Psoas muscle (tissue), 8 donors: ENCODE results near the gene NR2C1. TPM values are rescaled to one million over a fixed set of nuclear protein-coding genes. Genes with fewer than 3 reads are reported as not detected.

Source experiments
- ATAC-seq, 4 donors: fragments of 200-7000 bp; cut with Tn5 transposase; one replicate each; pipeline ENCODE4 v1.9.1; 2020; ENCODE audit warnings: moderate library complexity in 3 of 4, mild to moderate bottlenecking in 2 of 4
- DNase-seq, 2 donors: peaks; one replicate each; pipeline ENCODE4 v3.0.0-alpha.2; 2020
- H3K27ac ChIP-seq: fragments of 200-600 bp; one replicate; pipeline ENCODE4 v1.8.0; 2022
- H3K27me3 ChIP-seq, 3 donors: fragments of 200-600 bp in 1 of 3; one replicate each; pipeline versions ENCODE4 v1.6.1 to v1.8.0; 2013 to 2022; ENCODE audit warnings: low read length in 2 of 3, mild to moderate bottlenecking in 2 of 3, moderate library complexity in 1 of 3; ENCODE audit not compliant: insufficient read depth in 3 of 3
- H3K36me3 ChIP-seq, 2 donors: fragments of 200-600 bp in 1 of 2; one replicate each; pipeline versions ENCODE4 v1.6.1 to v1.8.0; 2013 to 2022; ENCODE audit warnings: low read depth in 1 of 2, mild to moderate bottlenecking in 1 of 2, moderate library complexity in 1 of 2; ENCODE audit not compliant: insufficient read depth in 1 of 2
- H3K4me1 ChIP-seq: fragments of 200-600 bp; one replicate; pipeline ENCODE4 v1.8.0; 2022
- H3K4me3 ChIP-seq: fragments of 200-600 bp; one replicate; pipeline ENCODE4 v1.8.0; 2022; ENCODE audit warnings: mild to moderate bottlenecking
- H3K9me3 ChIP-seq: fragments of 200-600 bp; one replicate; pipeline ENCODE4 v1.8.0; 2022
- CTCF ChIP-seq: fragments of 200-600 bp; IDR thresholded peaks from one replicate; pipeline ENCODE4 v1.8.0; 2022; ENCODE audit warnings: antibody characterized with exemption
- WGBS, 3 donors: extraction: QIAGEN DNeasy Blood & Tissue Kit; methylation state at CpG; one replicate each; pipeline versions ENCODE4 v1.1.6 to v1.1.7; 2013; 5-methylcytosine and 5-hydroxymethylcytosine counted together
- intact Hi-C, 2 donors: fragments of 100-400 bp; cut with DNase I; formaldehyde crosslinking; loops; one replicate each; pipeline versions ENCODE4 v1.11.0 to v1.14.2; 2022
- long read RNA-seq, 2 donors: library from polyadenylated mRNA; unstranded; transcript quantifications; one replicate each; pipeline ENCODE4 v2.0.0, GENCODE V29; 2021
- polyA plus RNA-seq, 3 donors: library from polyadenylated mRNA; stranded (reverse); fragments of 200-250 nt; gene quantifications; one replicate each; pipeline ENCODE4 v1.2.3, GENCODE V29; 2013
- total RNA-seq, 4 donors: library from RNA; stranded (reverse); fragmentation: NEBNext Ultra II Directional in 2 of 4; extraction: Animal tissue kit (Norgen Biotek cat#: 25700) in 2 of 4; gene quantifications; one replicate each; pipeline versions ENCODE4 v1.2.1 to v1.2.4, GENCODE V29; 2021 to 2023
- donor health status: healthy with polysubstance abuse.
- donor health status: DM: no; HTN: no; CAD: no; lungs with moderate emphysema.
- donor health status: Bipolar disorder and iron deficiency.
- donor health status: healthy.
- donor health status: DM: yes; HTN: yes; CAD: no.
- donor health status: DM: no; HTN: no; CAD: no.
- donor health status: DM: no; HTN: no; CAD: no.
- donor health status: DM: yes; HTN: yes; CAD: no.

The NR2C1 gene
- total RNA-seq (10 to 100 TPM; 19.9 to 32.3 (median 29.3) TPM), polyA plus RNA-seq (10 to 100 TPM; 15.0 to 20.5 (median 19.9) TPM)
- long read RNA-seq, donor 1, full-length matches to known transcripts = 2 of 6 reads
- long read RNA-seq, donor 1, partial matches to known transcripts = 0 of 6 reads
- long read RNA-seq, donor 1, other reads (novel, unspliced or antisense) = 4 of 6 reads
- long read RNA-seq, donor 2, full-length matches to known transcripts = 3 of 19 reads
- long read RNA-seq, donor 2, partial matches to known transcripts = 1 of 19 reads
- long read RNA-seq, donor 2, other reads (novel, unspliced or antisense) = 15 of 19 reads

GRCh38 chr12:95072900-95073697 lies at the start of gene NR2C1:
Gene NR2C1 (minus strand): TSS chr12:95073618. CDS start chr12:95067384, 6,234 bp downstream.
- DNase-seq (peak; percentile 94 to 97), ATAC-seq (peak; percentile 96 to 98 (median 98))
- no peaks in the 10 kb centered on the region for H3K4me1 ChIP-seq
- WGBS, 3 donors = 0 to 1% (median 0%) methylated on average over 80 to 99 of the region's 99 CpGs
- no peak for TF ChIP-seq CTCF
- peak within 1 kb of the TSS; percentile 94 for H3K27ac ChIP-seq
- H3K4me3 ChIP-seq = peak within 1 kb of the TSS; percentile 99
- H3K9me3 ChIP-seq = no peaks in the 10 kb centered on the region
- H3K36me3 ChIP-seq = no peaks in the 10 kb centered on the region
- H3K27me3 ChIP-seq = no peaks in the 10 kb centered on the region
- intact Hi-C loops = loop anchor here in 1 of 2 donors (5.0 kb wide), 2 partner anchors 144 to 399 kb away; partner anchors contain the start of genes FGD6, METAP2 and VEZT

GRCh38 chr12:95118788-95119179 lies 45.4 kb upstream of the NR2C1 start:
- H3K27me3 ChIP-seq = no peaks in the 10 kb centered on the region

GRCh38 chr12:95118138-95118787 lies 44.8 kb upstream of the NR2C1 start:
- intact Hi-C loops = loop anchor here (1.0 to 5.0 kb wide), 3 partner anchors 99 to 419 kb away; partner anchors contain the start of genes FGD6 (in 1 of the 2) and VEZT (in 1 of the 2)
- ATAC-seq = peak in 1 of 4 donors; percentile 28

More at GRCh38 chr12:95118788-95119179, 45.4 kb upstream of the NR2C1 start:
- no peak for ATAC-seq
- no peak for DNase-seq
- TF ChIP-seq CTCF = no peak
- Histone ChIP-seq H3K4me3 (no peak overlapping the region), H3K36me3 (no peaks in the 10 kb centered on the region), H3K4me1 (peaks cover 5% of the 10 kb centered on the region), H3K9me3 (no peaks in the 10 kb centered on the region), H3K27ac (no peak overlapping the region)
- WGBS, 3 donors = 45 to 70% (median 56%) methylated on average over 3 of the region's 3 CpGs
- intact Hi-C loops = loop anchor here (1.0 to 5.0 kb wide), 3 partner anchors 99 to 419 kb away; partner anchors contain the start of genes FGD6 (in 1 of the 2) and VEZT (in 1 of the 2)

More at GRCh38 chr12:95118138-95118787, 44.8 kb upstream of the NR2C1 start:
- peaks cover 5% of the 10 kb centered on the region for H3K4me1 ChIP-seq
- H3K27ac ChIP-seq = no peak overlapping the region
- TF ChIP-seq CTCF = no peak
- H3K27me3 ChIP-seq = no peaks in the 10 kb centered on the region
- WGBS, 3 donors = 49 to 56% (median 49%) methylated on average over 4 of the region's 4 CpGs
- H3K9me3 ChIP-seq = no peaks in the 10 kb centered on the region
- H3K36me3 ChIP-seq = no peaks in the 10 kb centered on the region
- no peak for DNase-seq
- no peak overlapping the region for H3K4me3 ChIP-seq
